Esophagus mucosa (tissue), 1 donor: ENCODE data around the gene BRMS1. TPM values are rescaled to one million over a fixed set of nuclear protein-coding genes. Genes with fewer than 3 reads are reported as not detected.
"Not testable (repeated sequence)": the region's sequence is repeated elsewhere in the genome, so short reads cannot be mapped to it uniquely, and the experiment has no call there.

ENCODE experiments used
- ATAC-seq: fragments of 200-7000 bp; cut with Tn5 transposase; one replicate; pipeline ENCODE4 v1.9.1; 2020
- total RNA-seq: library from RNA; stranded (reverse); gene quantifications from one replicate; pipeline ENCODE4 v1.2.4, GENCODE V29; 2023
- donor health status: DM: yes; HTN: yes; CAD: no.

The BRMS1 gene
- total RNA-seq, 1 donor from 2014 or later = 31.8 TPM

DNA sequence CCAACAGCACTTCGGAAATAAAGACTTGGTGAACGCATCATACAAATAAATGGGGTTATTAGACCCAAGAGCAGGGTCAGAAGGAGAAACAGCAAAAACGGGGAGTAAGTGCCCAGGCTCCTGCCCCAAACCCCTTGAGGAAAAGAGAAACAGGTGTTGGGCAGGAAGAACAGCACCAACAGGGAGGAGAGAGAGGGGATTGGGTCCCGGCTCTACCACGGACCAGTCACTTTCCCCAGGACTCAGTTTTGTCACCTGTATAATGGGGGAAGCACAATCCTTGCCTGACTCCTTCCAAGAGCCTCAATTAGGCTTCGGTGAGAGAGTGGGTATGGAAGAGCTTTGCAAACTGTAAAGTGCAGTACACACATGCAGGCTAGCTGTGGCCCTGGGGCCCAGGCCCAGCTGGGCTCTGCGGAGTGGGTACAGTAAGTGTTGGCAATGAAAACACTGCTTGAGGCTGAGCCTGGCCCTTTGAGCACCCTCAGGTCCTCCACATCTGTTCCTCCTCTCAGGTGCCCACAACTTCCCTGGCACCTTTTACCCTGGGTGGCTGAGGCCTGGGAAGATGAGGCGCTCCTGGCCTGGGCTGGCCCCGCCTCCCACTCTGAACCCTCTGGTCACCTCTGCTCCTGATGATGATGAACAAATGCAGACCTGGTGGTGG is 17.7 kb upstream of the BRMS1 start:
- ATAC-seq = no peak

DNA sequence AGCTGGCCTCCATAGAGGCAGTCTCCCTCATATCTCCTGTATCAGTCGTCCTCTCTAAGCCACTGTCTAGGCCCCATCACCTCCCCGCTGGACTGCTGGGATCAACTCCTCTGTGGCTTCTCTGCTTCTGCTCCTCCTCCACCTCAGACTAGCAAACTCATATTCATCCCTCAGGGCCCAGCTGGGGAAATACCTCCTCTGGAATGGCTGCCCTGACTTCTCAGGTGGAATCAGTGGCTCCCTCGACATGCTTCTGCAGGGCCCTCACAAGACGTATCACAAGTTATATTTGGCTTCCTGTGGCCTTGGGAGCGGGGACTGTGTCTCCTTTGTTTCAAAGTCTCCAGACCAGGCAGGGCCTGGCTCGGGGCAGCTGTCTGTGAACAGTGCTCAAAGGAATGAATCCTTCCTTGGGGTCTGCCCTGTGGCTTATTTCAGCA is 16.6 kb upstream of the BRMS1 start:
- ATAC-seq = no peak

DNA sequence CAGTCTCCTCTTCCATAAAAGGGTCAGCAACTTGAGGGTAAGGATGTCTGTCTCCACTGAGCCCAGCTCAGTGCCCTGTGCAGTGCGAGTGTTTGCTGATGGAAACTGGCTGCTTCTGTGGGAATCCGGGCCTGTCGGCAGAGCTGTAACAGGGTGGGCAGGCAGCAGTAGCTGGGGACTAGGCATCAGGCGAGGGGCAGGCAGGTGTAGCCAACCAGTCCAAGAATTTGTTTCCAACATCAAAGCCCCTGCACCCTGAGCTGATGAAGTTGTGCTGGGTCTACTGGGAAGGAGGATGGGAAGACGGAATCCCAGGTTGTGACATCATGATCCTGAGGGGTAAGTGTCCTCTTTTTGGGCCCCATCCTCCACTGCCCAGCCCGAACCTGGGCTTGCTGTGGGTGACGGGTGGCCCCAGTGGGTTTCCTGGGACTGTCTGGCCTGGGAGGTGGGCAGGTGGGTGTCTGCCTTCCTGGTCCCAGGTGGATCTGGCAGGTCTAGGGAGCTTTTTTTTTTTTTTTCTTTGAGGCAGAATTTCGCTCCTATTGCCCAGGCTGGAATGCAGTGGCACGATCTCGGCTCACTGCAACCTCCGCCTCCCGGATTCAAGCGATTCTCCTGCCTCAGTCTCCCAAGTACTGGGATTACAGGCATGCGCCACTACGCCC is 15.6 kb upstream of the BRMS1 start:
- ATAC-seq = no peak

- no peak for ATAC-seq
These were observed 14.8 kb upstream of the BRMS1 start for GRCh38 chr11:66359662-66360087.

DNA sequence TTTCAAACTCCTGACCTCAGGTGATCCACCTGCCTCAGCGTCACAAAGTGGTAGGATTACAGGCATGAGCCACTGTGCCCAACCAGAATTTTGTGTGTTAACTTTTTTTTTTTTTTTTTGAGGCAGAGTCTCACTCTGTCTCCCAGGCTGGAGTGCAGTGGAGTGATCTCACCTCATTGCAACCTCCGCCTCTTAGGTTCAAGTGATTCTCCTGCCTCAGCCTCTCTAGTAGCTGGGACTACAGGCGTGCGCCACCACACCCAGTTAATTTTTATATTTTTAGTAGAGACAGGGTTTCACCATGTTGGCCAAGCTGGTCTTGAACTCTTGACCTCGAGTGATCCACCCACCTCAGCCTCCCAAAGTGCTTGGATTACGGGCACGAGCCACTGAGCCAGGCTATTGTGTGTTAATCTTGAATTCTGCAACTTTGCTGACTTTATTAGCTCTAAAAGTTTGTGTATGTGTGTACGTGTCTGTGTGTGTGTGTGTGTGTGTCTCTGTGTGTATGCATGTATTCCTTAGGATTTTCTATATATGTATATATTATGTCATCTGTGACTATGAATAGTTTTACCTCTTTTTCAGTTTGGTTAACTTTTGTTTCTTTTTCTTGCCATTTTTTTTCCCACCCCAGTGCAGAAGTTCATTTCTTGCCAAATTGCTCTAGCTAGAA is 5.8 kb upstream of the BRMS1 start:
- not testable (repeated sequence) for ATAC-seq

DNA sequence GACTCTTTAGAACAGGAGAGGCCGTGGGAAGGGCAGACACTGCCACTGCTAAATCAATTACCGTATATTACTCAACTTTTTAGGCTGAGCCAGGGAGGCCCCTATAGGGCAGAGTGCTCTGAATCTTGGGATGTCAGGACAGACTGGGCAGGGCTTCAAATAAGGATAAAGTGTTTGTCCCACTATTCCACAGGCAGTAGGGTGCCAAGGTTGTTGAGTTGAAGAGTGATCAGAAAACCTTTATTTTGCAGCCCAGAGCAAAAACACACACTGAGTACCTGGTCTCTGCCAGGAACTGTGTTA is 4.1 kb upstream of the BRMS1 start:
- ATAC-seq = no peak

DNA sequence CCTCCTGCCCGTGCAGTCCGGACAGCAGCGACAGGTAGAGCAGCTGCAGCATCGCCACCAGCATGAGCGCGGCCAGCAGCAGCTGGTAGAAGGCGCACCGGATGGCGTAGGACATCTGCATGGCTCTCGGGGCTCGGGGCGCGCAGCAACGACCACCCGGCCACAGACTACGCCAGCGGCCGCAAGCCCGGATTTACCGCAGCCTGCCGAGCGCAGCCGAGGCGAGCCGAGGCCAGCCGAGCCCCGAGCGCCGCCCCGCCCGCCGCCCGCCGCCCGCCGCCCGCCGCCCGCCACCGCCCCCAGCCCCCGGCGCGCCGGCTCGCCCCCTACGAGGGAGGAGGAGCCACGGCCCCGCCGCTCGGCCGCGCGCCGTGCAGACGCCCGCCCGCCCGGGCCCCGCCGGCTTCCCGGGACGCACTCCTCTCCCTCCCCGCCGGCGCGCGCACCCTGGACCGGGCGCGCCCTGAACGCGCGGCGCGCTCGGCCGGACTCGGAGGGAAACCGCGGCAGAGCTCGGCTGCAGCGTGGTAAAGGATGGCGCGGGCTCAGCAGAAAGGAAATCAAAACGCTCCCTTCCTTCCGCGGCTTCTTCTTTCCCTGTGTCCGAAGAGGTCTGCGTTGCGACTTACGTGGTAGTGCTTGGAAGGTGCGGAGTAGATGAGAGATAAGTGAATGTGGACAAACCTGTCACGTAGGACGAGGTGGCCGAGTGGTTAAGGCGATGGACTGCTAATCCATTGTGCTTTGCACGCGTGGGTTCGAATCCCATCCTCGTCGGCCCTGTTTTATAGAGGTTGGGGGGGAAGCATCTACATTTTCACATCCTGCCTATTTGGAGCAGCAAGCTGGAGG is 2.7 kb upstream of the BRMS1 start, which contains the start of gene B4GAT1:
B4GAT1 (minus strand) TSS at position 205 of the 852 bp plus-strand sequence; CDS start at position 121, 84 bp downstream.
- ATAC-seq = peak; percentile 76

DNA sequence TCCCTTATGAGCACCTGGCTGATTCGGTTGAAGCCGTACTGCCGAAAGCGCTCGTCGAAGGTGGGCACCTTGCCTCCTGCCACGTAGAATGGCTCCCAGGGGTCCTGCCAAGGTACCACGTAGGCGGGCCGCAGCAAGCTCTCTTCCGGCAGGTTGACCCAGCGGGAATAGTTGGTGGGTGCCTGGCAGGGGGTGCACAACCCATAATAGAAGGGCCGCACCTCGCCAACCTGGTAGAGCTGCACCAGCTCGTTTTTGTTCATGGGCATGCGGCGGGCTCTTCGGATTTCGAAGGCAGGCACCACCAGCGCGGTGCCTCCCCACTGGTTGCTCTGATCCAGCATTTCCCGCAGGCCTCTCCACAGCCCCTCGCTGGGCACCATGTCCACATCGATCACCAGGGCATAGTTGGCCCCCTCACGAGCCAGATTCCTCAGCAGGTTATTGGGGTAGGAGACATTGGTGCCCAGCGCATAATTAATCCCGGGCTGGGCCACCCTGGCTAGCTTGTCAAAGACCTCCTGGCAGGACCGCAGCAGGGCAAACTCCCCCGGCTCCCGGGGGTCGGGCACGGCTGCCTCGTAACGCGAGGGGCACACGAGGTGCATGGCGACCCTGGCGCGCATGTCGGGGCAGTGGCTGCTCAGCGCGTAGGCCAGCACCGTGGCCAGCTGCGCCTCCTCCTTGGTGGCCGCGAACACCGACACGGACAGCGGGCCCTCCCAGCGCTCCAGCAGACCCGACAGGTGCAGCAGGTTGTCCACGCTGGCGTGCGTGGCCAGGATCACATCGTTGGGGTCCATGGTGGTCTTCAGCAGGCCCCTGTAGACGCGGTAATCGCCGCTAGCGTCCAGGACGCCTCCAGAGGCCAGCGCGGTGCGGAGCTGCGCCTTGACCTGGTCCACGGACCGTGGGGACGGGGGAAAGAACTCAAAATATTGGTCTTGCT is 1.8 kb upstream of the BRMS1 start:
- ATAC-seq = peak; percentile 2

GRCh38 chr11:66345316-66345649 is 379 bp upstream of the BRMS1 start:
- ATAC-seq = no peak

GRCh38 chr11:66343176-66343575 is 1.7 kb downstream of the BRMS1 start:
- ATAC-seq = no peak

- ATAC-seq = no peak
These were observed 3.3 kb downstream of the BRMS1 start for GRCh38 chr11:66341502-66342126.

GRCh38 chr11:66340596-66341501 is 4.1 kb downstream of the BRMS1 start:
- ATAC-seq = no peak

- ATAC-seq = no peak
These were observed 5.0 kb downstream of the BRMS1 start for GRCh38 chr11:66339686-66340483.

DNA sequence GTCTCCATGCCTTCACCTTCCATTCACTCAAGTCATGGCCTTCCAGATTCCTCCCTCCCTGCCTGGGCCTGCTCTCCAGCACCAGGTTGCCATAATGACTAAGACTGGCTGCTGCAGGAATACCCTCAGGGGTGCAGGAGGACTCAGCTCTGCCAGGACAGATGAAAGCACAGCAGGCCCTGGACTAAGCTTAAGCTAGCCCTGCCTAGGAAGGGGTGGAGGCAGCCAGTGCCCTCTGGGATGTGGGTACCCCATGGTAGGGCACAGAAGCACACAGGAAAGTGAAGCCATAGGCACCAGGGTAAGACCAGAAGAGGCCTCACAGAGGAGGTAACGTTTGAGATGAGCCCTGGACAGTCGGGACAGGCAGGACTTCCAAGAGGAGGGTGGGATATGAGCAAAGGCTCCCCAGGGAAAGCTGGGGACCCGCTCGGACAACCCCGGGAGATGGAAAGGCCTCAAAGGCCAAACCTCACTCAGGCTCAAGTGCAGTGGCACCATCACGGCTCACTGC is 5.7 kb downstream of the BRMS1 start:
- ATAC-seq = peak; percentile 63

GRCh38 chr11:66338276-66339161 is 6.4 kb downstream of the BRMS1 start:
- no peak for ATAC-seq

DNA sequence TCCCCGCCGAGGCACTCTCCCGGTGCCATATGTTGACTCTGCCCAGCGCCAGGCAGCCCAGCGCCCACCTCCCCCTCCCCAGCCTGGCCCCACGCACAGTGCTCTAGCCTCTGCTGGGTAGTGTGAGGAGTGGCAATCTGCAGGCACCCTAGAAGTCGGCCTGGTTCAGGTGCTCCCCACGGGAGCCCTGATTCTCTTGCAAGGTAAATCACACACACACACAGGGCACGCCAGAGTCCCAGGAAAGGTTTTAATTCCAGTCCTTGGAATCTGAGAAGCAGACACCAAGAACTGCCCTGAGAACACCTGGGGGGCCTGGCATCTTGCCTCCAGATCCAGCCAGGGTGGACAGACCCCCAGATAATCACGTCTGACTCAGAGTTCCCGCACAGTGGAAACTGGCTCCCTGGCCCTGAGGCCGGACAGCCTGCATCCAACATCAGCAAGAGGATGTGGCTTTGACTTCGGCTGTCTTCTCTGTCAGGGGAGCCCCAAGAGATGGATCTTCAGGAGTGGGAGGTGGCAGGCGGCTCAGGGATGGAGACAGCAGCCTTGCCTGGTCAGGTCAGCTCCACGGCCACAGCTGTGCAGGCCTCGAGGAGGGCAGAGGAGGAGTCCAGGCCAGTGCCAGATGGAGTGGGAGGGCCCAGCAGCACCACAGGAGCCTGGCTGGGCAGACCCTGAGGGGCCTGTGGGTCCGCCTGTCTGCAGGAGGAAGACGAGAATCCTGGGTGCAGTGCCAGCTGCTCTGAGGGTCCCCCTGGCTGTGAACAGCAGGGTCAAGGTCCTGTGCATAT is 7.6 kb downstream of the BRMS1 start:
- ATAC-seq = no peak
